Fibroblast of upper back skin (primary cell): ENCODE measurements around the gene CEP112.
A peak's percentile ranks its signal among the peaks of the same experiment; 100 is the strongest.
"Not testable (repeated sequence)": the region's sequence is repeated elsewhere in the genome, so short reads cannot be mapped to it uniquely, and the experiment has no call there.

ENCODE experiments used
- DNase-seq: peaks from one replicate; pipeline ENCODE4 v3.0.0-alpha.2; 2013

Gene CEP112

DNA sequence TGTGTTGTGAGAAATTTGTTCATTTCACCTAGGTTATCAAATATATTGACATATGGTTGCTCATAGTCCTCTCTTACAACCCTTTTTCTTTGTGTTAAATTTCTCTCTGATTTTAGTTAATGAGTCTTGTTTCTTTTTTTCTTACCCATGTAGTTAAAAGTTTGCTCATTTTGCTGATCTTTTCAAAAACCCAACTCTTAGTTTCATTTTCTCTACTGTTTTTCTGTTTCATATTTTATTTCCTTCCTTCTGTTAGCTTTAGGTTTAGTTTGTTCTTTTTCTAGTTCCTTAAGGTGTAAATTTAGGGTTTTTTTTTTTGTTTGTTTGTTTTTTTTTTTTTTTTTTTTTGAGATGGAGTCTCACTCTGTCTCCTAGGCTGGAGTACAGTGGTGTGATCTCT is 42.4 kb downstream of the CEP112 start:
- DNase-seq = no peak

DNA sequence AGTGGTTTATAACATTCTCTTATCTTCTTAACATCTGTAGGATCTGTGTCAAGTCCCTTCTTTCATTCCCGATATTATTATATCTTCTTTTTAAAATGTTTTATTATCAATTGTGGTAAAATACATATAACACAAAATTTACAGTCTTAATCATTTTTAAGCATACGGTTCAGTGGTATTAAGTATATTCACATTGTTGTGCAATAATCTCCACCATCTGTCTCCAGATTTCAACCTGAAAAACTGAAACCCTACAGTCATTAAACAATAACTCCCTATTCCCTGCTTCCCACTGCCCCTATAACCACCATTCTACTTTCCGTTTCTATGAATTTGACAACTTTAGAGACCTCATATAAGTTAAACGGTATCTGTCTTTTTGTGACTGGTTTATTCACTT is 45.5 kb downstream of the CEP112 start:
- DNase-seq = no peak

DNA sequence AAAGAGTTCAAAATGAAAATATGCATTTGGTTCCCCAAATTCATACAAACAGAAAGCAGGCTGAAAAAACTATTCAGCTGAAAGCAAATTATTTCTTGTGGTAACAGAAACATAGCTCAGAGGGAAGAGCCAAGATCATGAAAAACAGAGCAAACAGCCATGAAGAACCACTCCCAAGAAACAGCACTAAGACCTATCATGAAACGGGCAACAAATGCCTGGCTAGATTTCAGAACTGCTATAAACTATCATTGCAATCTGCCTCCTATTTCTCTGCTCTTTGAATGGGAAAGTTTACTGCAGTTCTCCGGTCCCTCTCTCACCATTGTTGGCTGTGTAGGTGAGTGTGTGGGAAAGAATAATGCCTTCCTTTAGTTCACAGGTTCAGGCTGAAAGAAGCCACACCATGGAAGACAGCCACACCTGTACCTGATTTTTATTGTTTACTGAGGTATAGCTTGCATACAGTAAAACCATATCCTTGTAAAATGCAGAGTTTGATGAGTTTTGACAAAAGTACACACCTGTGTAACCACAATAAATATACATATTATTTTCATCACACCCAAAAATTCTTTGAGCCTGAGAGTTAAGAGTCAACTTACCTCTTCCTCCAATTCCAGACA is 48.2 kb downstream of the CEP112 start:
- no peak for DNase-seq

DNA sequence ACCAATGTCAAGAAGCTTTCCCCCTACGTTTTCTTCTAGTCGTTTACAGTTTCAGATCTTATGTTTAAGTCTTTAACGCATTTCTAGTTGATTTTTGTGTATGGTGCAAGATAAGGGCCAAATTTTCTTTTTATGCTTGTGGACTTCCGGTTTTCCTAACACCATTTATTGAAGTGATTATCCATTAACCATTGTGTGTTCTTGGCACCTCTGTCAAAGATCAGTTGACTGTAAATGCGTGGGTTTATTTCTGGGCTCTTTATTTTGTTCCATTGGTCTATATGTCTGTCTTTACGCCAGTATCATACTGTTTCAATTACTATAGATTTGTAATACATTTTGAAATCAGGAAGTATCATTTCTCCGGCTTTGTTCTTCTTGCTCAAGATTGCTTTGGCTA is 49.5 kb downstream of the CEP112 start:
- no peak for DNase-seq

DNA sequence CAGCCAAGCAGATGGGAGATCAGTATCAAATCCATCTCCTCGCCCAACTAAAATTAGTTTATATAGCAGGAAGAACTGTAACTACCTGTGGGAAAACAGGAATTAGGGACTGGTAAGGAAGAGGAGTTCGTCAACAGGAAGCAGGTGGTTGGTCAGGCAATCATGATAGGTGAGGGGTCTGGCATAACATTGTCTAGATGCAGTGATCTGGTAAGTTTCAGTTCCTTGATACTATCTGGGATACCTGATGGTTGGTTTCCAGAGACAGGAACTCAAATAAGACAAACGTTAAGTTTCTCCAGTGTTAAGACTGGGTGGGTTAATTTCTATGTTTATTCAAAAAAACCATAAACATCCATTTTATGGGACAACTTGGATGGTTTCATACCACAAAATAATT is 53.8 kb downstream of the CEP112 start:
- no peak for DNase-seq

DNA sequence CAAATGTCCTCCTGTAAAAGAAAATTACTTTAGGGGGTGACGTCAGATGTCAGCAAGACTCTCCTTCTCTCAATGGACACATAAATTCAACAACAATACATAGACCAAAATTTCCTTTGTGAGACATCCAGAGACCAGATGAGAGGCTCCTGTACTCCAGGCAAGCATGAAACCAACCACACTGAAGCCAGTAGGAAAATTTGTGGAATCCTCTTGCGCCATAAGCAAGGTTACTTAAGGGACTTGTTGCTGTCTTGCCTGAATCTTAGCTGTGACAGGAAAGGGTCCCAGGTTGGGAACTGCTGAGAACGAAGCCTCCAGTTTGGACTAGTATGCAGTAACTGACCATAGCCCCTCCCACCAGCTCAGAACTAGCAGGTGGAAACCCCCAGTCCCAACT is 56.0 kb downstream of the CEP112 start:
- DNase-seq = peak; percentile 8

DNA sequence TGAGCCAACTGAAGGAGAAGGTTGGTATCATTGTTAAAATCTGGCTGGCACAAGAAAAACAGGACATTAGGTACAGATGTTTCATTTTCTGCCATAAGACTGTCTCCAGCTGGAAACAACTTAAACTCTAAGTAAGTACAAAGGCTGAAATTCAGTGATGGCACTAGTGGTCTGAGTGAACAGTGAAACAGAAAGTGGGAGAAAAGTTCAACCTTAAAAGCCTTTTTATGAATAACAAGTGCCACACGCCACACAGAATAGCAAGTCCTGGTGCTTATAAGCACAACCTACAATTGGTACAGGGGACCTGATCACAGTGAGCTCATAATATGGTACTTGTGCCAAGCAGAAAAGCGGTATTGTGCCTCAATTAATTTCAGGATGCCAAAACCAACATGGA is 56.7 kb downstream of the CEP112 start:
- no peak for DNase-seq

DNA sequence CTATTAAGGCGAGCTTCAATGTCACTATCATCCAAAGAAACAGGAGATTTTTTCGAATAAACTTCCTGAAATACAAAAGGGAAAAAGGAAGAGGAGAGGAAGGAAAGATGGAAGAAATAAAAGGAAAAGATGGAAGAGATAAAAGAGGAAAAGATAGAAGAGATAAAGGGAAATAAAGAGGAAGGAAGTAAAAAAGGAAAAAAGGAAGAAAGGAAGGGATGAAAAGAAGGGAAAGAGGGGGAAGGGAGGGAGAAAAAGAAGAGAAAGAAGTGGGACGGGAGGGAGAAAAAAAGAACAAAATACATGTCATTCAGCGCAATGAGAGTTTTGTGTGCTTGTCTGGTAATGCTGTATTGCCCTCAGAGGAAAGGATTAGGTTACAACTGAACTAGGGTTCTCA is 62.2 kb downstream of the CEP112 start:
- DNase-seq = no peak

DNA sequence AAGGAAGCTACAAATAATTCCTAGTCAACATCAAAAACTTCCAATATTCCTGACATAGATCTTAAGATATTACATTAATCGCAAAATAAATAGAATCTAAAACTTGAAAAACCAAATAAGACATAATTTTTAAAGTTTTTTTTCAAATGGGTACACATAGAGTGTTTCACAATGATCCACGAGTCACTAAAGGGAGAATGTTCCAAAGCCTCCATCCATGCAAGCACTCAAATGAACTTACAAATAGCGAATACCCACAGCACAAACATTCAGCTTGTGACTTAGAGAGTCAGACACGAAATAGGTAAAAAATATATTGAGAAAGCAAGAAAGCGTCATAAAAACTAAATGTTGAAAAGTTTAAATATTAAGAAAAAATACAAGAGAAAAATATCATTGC is 65.7 kb downstream of the CEP112 start:
- no peak for DNase-seq

DNA sequence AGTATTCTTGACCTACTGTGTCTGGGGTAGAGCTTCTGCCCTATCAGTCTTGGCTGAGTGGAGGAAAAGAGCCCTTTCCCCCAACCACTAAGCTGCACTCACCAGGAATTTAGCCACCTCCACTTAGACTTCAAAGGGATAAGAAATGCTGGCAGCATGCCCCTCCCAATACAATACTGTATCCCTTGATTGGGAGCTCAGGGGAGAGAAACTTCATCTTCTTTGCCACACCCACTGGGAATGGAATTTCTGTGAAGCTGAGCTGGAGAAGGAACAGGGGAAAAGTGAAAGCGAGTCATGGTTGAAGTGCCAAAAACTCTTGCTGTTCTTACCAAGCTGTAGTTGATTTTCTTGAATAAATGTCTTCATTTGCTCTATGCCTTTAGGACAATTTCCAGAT is 68.8 kb downstream of the CEP112 start:
- peak; percentile 52 for DNase-seq

DNA sequence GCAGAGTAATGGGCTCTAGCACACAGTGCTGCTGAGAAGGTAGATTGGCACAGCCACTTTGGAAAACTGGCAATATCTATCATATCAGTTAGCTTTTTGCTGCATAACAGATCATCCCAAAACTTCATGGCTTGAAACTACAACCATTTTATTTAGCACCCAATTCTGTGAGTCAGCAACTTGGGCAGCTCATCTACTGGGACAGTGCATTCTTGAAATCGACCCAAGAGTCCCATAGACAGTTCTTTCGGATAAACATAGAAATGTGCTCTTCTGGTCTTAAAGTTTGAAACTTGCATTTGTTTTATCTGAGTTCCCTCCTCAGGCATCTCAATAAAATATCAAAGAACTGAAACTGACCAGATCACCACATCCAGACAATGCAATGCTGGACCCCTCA is 76.7 kb downstream of the CEP112 start:
- peak; percentile 53 for DNase-seq

DNA sequence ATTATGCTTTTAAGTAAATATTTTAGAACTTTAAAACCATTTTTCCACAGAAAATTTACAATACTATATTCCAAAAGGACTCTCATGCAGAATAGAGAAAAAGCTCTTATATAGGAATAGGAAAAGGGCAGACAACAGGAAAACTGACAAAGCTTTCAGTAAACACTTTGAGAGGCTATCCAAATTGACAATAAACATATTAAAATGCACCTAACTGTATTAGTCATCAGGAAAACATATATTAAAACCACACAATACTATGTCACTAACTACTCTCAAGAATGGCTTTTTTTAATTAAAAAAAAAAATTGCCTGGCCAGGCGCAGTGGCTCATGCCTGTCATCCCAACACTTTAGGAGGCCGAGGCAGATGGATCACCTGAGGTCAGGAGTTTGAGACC is 77.3 kb downstream of the CEP112 start:
- DNase-seq = no peak

DNA sequence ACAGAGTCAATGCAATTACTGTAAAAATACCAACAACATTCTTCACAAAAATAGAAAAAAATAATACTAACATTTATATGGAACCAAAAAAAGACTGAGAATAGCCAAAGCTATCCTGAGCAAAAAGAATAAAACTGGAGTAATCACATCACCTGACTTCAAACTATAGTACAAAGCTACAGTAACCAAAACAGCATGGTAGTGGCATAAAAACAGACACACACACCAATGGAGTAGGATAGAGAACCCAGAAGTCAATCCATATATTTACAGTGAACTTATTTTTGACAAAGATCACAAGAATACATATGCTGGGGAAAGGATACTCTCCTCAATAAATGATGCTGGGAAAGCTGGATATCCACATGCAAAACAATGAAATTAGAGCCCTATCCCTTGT is 84.2 kb downstream of the CEP112 start:
- no peak for DNase-seq

DNA sequence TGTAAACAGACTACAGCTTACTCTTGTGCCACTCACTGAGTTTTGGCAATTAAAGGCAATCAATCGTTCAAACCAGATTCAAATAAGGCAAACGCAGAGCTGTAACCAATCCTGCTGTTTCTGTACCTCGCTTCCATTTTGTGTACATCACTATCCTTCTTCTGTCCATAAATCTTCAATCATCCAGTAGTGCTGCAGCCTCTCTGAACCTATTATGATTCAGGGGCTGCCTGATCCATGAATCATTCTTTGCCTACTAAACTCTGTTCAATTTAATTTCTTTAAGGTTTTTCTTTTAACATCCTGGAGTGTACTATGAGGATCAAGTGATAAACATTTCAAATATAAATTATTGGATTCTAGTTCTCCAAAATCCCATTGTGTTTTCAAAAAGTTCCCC is 93.9 kb downstream of the CEP112 start:
- DNase-seq = peak; percentile 60

DNA sequence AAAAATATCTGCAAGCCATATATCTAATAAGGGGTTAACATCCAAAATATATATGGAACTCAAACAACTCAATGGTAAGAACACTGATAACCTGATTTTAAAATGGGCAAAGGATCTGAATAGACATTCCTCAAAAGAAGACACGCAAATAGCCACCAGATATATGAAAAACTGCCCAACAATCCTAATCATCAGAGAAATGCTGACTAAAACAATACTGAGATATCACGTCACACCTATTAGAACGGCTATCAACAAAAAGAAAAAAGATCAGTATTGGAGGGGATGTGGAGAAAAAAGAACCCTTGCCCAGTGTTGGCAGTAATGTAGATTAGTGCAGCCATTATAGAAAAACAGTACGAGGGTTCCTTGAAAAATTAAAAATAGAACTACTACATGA is 97.2 kb downstream of the CEP112 start:
- no peak for DNase-seq

DNA sequence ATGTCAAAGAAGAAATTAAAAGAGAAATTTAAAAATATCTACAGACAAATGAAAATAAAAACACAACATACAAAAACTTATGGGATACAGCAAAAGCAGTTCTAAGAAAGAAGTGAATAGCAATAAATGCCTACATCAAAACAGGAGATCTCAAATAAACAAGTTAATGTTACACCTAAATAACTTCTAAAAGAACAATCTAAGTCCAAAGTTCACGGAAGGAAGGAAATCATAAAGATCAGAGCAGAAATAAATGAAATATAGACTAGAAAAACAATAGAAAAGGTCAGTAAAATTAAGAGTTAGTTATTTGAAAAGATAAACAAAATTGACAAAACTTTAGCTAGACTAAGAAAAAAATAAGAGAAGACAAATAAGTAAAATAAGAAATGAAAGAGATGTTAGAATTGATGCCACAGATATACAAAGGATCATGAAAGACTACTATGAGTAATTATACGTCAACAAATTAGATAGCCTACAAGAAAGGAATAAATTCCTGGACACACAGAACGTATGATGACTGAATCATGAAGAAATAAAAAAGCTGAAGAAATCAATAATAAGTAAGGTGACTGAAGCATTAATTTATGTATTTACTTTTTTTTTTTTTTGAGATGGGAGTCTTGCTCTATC is 100.4 kb downstream of the CEP112 start:
- no peak for DNase-seq

DNA sequence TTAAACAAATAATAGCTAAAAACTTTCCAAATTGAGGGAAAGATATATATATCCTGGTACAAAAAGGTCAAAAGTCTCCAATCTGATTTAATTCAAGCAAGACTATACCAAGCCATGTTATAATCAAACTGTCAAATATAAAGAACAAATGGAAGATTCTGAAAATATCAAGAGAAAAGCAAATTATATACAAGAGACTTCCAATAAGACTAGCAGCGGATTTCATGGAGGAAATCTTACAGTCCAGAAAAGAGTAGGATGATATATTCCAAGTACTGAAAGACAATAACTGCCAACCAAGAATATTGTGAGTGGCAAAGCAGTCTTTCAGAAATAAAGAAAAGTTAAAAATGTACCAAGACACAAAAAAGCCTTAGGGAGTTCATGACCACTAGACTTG is 102.2 kb downstream of the CEP112 start:
- DNase-seq = no peak

DNA sequence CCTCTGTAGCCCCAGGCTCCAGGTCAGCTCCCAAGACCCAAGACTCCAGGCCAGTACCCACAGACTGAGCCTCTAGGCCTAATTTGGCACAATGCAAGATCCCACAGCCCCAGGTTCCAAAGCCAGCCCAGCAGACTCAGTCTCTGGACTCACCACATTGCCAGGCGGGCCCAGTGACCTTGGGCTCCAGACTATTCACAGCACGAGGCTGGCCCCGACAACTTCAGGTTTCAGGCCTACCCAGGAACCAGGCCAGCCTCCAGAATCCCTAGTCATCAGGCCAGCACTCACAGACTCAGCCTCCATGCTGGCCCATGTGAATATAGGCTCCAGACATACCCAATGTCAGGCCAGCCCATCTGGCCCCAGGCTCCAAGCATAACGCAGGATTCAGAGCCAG is 103.8 kb downstream of the CEP112 start:
- no peak for DNase-seq

DNA sequence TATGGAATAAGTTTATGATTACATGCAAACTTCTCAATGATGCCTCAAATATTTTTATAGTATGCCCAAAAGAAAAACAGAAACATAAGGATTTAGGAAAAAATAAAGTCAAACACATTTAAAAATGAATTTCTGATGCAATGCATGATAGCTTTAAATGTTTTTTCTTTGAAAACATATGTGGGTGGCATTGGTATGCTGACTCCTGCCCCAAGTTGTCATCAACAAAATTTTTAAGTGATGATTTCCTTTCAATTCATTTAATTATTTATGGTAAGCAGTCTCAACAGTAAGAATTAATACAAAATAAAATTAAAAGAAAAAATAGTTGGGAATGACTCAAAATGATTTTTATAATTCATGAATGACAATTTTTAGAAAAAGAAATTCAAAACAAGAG is 104.9 kb downstream of the CEP112 start:
- DNase-seq = peak; percentile 58

DNA sequence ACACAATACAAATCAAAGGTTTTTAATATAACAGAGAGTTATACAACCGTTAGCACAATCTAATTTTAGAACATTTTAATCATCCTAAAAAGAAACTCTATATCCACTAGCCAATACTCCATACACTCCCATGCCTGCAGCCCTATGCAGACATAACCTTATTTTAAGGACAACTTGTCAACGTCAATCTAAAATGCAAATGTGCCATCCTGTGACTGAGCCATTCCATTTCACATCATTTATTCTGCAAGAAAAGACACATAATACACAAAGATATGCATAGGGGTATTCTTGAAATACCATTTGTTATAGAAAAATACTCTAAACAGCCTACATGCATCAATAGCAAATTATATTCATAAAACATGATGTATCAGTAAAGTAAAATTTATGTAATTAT is 106.7 kb downstream of the CEP112 start:
- no peak for DNase-seq

DNA sequence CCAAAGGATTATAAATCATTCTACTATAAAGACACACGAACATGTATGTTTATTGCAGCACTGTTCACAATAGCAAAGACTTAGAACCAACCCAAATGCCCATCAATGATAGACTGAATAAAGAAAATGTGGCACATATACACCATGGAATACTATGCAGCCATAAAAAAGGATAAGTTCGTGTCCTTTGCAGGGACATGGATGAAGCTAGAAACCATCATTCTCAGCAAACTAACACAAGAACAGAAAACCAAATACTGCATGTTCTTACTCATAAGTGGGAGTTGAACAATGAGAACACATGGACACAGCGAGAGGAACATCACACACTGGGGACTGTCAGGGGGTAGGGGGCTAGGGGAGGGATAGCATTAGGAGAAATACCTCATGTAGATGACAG is 111.3 kb downstream of the CEP112 start:
- DNase-seq = not testable (repeated sequence)

DNA sequence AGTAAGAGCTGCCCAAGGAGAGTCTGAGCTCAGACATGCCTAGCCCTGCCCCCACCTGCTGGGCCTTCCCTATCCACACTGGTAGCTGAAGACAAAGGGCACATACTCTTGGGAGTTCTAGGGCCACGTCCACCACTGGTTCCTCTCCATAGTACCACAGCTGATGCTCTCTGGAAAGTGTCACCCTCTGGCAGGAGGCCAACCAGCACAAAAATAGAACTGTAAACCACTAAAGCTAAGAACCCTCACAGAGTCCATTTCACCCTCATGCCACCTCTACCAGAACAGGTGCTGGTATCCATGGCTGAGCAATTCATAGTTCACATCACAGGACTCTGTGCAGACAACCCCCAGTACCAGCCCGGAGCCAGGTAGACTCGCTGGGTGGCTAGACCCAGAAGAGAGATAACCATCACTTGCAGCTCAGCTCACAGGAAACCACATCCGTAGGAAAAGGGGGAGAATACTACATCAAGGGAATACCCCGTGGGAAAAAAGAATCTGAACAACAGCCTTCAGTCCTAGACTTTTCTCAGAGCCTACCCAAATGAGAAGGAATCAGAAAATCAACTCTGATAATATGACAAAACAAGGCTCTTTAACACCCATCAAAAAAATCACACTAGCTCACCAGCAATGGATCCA is 115.3 kb downstream of the CEP112 start:
- no peak for DNase-seq

DNA sequence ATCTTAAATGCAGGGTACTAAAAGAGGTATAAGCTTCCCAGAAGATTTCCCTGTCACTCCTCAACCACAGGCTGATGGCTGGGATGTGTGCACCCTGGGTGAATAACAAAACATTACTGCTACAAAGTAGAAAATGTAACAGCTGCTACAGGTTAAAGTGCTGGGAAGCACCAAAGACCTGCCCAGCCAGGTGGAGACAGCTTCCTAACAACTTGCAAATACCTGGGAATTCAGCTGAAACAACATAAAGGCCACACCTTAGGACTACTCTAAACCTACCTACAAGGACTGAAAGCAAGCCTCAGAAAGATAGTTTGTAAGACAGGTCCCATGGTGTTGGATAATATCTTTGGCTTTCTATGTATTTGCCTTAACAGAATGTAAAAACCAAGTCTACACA is 118.5 kb downstream of the CEP112 start:
- no peak for DNase-seq

DNA sequence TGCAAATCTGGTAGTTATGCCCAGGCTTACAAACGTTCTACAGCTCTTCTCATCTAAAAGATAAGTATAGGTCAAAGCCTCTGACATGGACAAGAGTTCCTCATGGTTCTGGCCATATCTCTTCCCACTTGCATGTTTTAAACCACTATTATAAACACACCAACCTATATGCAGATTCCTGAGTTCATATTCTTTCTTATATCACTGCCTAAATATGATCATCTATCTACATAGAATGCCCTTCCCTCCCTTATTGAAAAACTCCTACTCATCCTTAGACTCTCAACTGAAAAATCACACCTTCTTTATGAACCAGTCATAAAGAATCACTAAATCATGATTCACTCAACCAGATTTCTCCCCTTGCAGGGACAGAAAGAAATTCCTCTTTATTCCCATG is 128.2 kb downstream of the CEP112 start:
- no peak for DNase-seq

DNA sequence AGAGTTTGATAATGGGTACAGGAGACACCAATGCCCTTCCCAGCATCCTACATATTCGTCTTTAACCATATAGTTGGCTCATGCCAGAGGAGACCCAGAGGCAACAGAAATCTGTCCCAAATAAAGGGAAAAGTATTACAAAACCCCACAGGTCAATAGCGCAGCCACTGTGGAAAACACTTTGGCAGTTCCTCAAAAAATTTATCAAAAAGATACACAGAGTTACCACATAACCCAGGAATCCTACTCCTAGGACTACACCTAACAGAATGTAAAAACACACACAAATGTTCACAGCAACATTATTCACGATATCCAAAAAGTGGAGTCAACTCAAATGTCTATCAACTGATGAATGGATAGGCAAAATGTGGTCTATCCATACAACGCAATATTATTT is 135.8 kb downstream of the CEP112 start:
- no peak for DNase-seq
